ENCODE measurements around the gene ABCF1. TPM values are rescaled to one million over a fixed set of nuclear protein-coding genes. Genes with fewer than 3 reads are reported as not detected.

ABCF1 gene
- total and polyA plus RNA-seq, 9 of the 15 experiments (the other 6 are each of a cell fraction or from before 2014, with no cell fraction given): 41.6 to 193 (median 102) TPM

DNA sequence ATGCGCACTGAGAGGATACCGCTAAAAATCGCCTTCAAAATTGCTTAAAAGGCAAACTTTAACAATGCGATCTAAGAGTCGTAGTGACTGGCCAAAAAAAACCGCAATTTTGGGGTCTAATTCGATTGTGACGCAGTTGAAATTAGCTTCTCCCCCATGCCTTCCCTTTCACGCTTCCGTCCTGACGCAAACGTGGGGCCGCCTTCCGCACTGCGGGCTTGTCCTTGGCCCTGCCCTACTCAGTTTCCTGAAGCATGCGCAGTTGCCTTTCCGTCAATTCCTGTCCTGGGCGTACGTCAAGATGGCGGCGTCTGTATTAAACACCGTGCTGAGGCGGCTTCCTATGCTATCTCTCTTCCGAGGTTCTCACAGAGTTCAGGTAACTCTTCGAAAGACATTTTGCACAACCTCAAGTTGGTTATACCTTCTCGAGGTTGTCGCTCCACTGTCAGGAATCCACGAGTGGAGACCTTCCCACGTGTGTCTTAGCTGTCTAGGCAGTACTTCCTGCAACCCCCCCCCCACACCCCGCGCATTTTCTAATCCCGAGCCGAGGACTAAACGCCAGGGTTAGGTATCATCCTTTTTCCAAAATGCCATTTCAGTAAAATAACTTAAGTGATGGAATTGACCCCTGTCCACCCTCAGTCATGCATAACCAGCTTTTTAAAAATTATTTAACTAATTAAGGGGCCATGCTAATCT, 46.5 kb downstream of the ABCF1 start, which contains the start of gene MRPS18B:
TSS of gene MRPS18B (plus strand) at position 276 of the 705 bp plus-strand sequence. CDS start at position 302, 26 bp downstream.
- POLR2A ChIA-PET: interaction anchor here (0.6 to 1.8 kb wide), 23 partner anchors 8 to 1531 kb away, joined by 3 to 8 read pairs (median 4); partner anchors contain the start of genes ATAT1, C6orf136 and NRM
- H3K27me3 ChIP-seq (ENCODE audit: control insufficient read depth in 2 of 2, insufficient read depth in 2 of 2, low read length in 2 of 2): no peaks in the 10 kb centered on the region
- H3K9ac ChIP-seq (ENCODE audit: insufficient read depth in 1 of 2, low read depth in 2 of 2, low read length in 2 of 2): peak within 1 kb of the TSS; percentile 92 to 99
- BruUV-seq (replicated peaks): TSS peak; percentile 80
- H3K79me2 ChIP-seq (ENCODE audit: control insufficient read depth, insufficient read depth, low read length): peaks cover 69% of the 10 kb centered on the region
- intact Hi-C loops (cut with micrococcal nuclease): loop anchor here (1.0 to 5.0 kb wide), 3 partner anchors 29 to 210 kb away; partner anchors contain the start of genes C6orf136 and MDC1
- H3K36me3 ChIP-seq (ENCODE audit: control insufficient read depth, insufficient read depth, low read length): peaks cover 72% of the 10 kb centered on the region
- DNase-seq (ENCODE audit: extremely low read depth in 1 of 4, low spot score in 3 of 4) (peak; percentile 90 to 99 (median 94)), ATAC-seq (peak; percentile 72), FAIRE-seq (no peak)
- CTCF ChIA-PET (ENCODE audit: low intra/inter-chr PET ratio): no interaction called here
- H2AFZ ChIP-seq (ENCODE audit: low read depth, low read length): peak within 1 kb of the TSS; percentile 97
- no peaks in the 10 kb centered on the region for H3K9me1 ChIP-seq (ENCODE audit: control insufficient read depth, insufficient read depth, low read length)
- peaks cover 4 to 22% of the 10 kb centered on the region in 2 experiments; a peak in 4 of 5 replicates for H3K4me1 ChIP-seq (replicated peaks in 1 of 2; ENCODE audit: control insufficient read depth in 2 of 2, insufficient read depth in 2 of 2, low read length in 2 of 2)
- H3K27ac ChIP-seq (ENCODE audit: extremely low read depth, low read depth, low read length): peak within 1 kb of the TSS; percentile 99
- peaks cover 8% of the 10 kb centered on the region; the same call in 1 of the 2 replicates for H4K20me1 ChIP-seq (replicated peaks; ENCODE audit: control insufficient read depth, insufficient read depth, low read length)
- H3K4me3 ChIP-seq: peak within 1 kb of the TSS; percentile 68
- peak within 1 kb of the TSS; percentile 99 for H3K4me2 ChIP-seq (ENCODE audit: insufficient read depth, low read length)
- WGBS (ENCODE audit: insufficient coverage, low coverage, missing lambda C conversion rate): under 1% methylated on average over 34 of the region's 34 CpGs
- no peaks in the 10 kb centered on the region for H3K9me3 ChIP-seq (replicated peaks; ENCODE audit: control insufficient read depth, insufficient read depth, low read depth, low read length)
- in situ Hi-C loops (cut with MboI): no loop called here
- TF ChIP-seq, protein P1, sequence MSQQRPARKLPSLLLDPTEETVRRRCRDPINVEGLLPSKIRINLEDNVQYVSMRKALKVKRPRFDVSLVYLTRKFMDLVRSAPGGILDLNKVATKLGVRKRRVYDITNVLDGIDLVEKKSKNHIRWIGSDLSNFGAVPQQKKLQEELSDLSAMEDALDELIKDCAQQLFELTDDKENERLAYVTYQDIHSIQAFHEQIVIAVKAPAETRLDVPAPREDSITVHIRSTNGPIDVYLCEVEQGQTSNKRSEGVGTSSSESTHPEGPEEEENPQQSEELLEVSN (IDR thresholded peaks at IDR 0.05; ENCODE audit: borderline replicate concordance in 1 of 2, extremely low read depth in 1 of 2, insufficient read depth in 1 of 2, insufficient read length in 1 of 2, low read depth in 1 of 2, low read length in 1 of 2, poor library complexity in 1 of 2, severe bottlenecking in 1 of 2): peak in 1 of 2 experiments; percentile 22
- TF ChIP-seq ZNF561 (CRISPR knock-in tag; conservative IDR thresholded peaks at IDR 0.05) (no peak), ZNF232 (CRISPR knock-in tag; IDR thresholded peaks at IDR 0.05) (0 out of 2 replicates have a peak, but pooled peaks have one; percentile 38), SETDB1 (IDR thresholded peaks at IDR 0.05; ENCODE audit: low read length) (no peak), CBX2 (IDR thresholded peaks at IDR 0.05; ENCODE audit: insufficient read depth, low read length, poor library complexity, severe bottlenecking) (no peak), IRF2 (CRISPR knock-in tag; IDR thresholded peaks at IDR 0.05) (no peak), SLC30A9 (CRISPR knock-in tag; IDR thresholded peaks at IDR 0.05) (no peak), ADNP (tag; IDR thresholded peaks at IDR 0.05) (no peak), ZNF12 (CRISPR knock-in tag; IDR thresholded peaks at IDR 0.05) (peak; percentile 46; the same call in 1 of the 2 replicates), ETV6 (IDR thresholded peaks at IDR 0.05; ENCODE audit: borderline replicate concordance in 1 of 2, low read depth in 2 of 2, low read length in 1 of 2) (no peak), ETV6 (CRISPR knock-in tag; IDR thresholded peaks at IDR 0.05; ENCODE audit: borderline replicate concordance) (0 out of 2 replicates have a peak, but pooled peaks have one; percentile 49)
- TF ChIP-seq, protein P2, sequence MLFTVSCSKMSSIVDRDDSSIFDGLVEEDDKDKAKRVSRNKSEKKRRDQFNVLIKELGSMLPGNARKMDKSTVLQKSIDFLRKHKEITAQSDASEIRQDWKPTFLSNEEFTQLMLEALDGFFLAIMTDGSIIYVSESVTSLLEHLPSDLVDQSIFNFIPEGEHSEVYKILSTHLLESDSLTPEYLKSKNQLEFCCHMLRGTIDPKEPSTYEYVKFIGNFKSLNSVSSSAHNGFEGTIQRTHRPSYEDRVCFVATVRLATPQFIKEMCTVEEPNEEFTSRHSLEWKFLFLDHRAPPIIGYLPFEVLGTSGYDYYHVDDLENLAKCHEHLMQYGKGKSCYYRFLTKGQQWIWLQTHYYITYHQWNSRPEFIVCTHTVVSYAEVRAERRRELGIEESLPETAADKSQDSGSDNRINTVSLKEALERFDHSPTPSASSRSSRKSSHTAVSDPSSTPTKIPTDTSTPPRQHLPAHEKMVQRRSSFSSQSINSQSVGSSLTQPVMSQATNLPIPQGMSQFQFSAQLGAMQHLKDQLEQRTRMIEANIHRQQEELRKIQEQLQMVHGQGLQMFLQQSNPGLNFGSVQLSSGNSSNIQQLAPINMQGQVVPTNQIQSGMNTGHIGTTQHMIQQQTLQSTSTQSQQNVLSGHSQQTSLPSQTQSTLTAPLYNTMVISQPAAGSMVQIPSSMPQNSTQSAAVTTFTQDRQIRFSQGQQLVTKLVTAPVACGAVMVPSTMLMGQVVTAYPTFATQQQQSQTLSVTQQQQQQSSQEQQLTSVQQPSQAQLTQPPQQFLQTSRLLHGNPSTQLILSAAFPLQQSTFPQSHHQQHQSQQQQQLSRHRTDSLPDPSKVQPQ (CRISPR knock-in tag; IDR thresholded peaks at IDR 0.05; ENCODE audit: borderline replicate concordance): no peak; the same call in 1 of the 2 replicates
- TF ChIP-seq, protein P3, sequence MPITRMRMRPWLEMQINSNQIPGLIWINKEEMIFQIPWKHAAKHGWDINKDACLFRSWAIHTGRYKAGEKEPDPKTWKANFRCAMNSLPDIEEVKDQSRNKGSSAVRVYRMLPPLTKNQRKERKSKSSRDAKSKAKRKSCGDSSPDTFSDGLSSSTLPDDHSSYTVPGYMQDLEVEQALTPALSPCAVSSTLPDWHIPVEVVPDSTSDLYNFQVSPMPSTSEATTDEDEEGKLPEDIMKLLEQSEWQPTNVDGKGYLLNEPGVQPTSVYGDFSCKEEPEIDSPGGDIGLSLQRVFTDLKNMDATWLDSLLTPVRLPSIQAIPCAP (CRISPR knock-in tag; IDR thresholded peaks at IDR 0.05; ENCODE audit: borderline replicate concordance): no peak
- TF ChIP-seq, protein P4, sequence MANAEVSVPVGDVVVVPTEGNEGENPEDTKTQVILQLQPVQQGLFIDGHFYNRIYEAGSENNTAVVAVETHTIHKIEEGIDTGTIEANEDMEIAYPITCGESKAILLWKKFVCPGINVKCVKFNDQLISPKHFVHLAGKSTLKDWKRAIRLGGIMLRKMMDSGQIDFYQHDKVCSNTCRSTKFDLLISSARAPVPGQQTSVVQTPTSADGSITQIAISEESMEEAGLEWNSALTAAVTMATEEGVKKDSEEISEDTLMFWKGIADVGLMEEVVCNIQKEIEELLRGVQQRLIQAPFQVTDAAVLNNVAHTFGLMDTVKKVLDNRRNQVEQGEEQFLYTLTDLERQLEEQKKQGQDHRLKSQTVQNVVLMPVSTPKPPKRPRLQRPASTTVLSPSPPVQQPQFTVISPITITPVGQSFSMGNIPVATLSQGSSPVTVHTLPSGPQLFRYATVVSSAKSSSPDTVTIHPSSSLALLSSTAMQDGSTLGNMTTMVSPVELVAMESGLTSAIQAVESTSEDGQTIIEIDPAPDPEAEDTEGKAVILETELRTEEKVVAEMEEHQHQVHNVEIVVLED (CRISPR knock-in tag; IDR thresholded peaks at IDR 0.05): peak; percentile 94

Data from K562 (cell line).